Measurements from ENCODE around the gene EPB41L3. TPM values are rescaled to one million over a fixed set of nuclear protein-coding genes. Genes with fewer than 3 reads are reported as not detected.
"Not testable (repeated sequence)": the region's sequence is repeated elsewhere in the genome, so short reads cannot be mapped to it uniquely, and the experiment has no call there.

EPB41L3 gene
- polyA plus RNA-seq (ENCODE audit: insufficient read length) = 131 TPM

GRCh38 chr18:5543773-5544389, at the start of gene EPB41L3:
TSS of gene EPB41L3 (minus strand) at chr18:5543997. CDS start at chr18:5489183, 54,814 bp downstream.
- DNase-seq = peak; percentile 59

GRCh38 chr18:5588529-5588928, 44.7 kb upstream of the EPB41L3 start:
- DNase-seq = no peak

- no peak for DNase-seq
Measured at GRCh38 chr18:5585653-5586052, 41.9 kb upstream of the EPB41L3 start.

GRCh38 chr18:5584746-5585417, 41.1 kb upstream of the EPB41L3 start:
- DNase-seq = no peak

- DNase-seq = no peak
Measured at GRCh38 chr18:5582849-5583681, 39.3 kb upstream of the EPB41L3 start.

GRCh38 chr18:5582076-5582475, 38.3 kb upstream of the EPB41L3 start:
- DNase-seq = peak; percentile 26

GRCh38 chr18:5574843-5575242, 31.0 kb upstream of the EPB41L3 start:
- DNase-seq = no peak

GRCh38 chr18:5571666-5572065, 27.9 kb upstream of the EPB41L3 start:
- peak; percentile 36 for DNase-seq

- not testable (repeated sequence) for DNase-seq
Measured at GRCh38 chr18:5570613-5571012, 26.8 kb upstream of the EPB41L3 start.

- no peak for DNase-seq
Measured at GRCh38 chr18:5568416-5568815, 24.6 kb upstream of the EPB41L3 start.

GRCh38 chr18:5558851-5559250, 15.1 kb upstream of the EPB41L3 start:
- DNase-seq = no peak

- DNase-seq = no peak
Measured at GRCh38 chr18:5556310-5556974, 12.6 kb upstream of the EPB41L3 start.

GRCh38 chr18:5554629-5555028, 10.8 kb upstream of the EPB41L3 start:
- DNase-seq = no peak

- peak; percentile 58 for DNase-seq
Measured at GRCh38 chr18:5546660-5547059, 2.9 kb upstream of the EPB41L3 start.

- DNase-seq = peak; percentile 52
Measured at GRCh38 chr18:5543036-5543680, 639 bp downstream of the EPB41L3 start.

GRCh38 chr18:5542515-5543035, 1.2 kb downstream of the EPB41L3 start:
- DNase-seq = peak; percentile 63

- no peak for DNase-seq
Measured at GRCh38 chr18:5541644-5542043, 2.2 kb downstream of the EPB41L3 start.

GRCh38 chr18:5539391-5539790, 4.4 kb downstream of the EPB41L3 start:
- no peak for DNase-seq

- no peak for DNase-seq
Measured at GRCh38 chr18:5538544-5538943, 5.3 kb downstream of the EPB41L3 start.

GRCh38 chr18:5537860-5538259, 5.9 kb downstream of the EPB41L3 start:
- no peak for DNase-seq

GRCh38 chr18:5534845-5535244, 9.0 kb downstream of the EPB41L3 start:
- DNase-seq = no peak

GRCh38 chr18:5532066-5532465, 11.7 kb downstream of the EPB41L3 start:
- DNase-seq = no peak

All from hindlimb muscle (tissue), 1 donor.